ENCODE data around the gene HNRNPM. TPM values are rescaled to one million over a fixed set of nuclear protein-coding genes. Genes with fewer than 3 reads are reported as not detected.
"Not testable (repeated sequence)": the region's sequence is repeated elsewhere in the genome, so short reads cannot be mapped to it uniquely, and the experiment has no call there.

The HNRNPM gene
- total RNA-seq, 1 donor = 41.8 TPM

- TF ChIP-seq CTCF (IDR thresholded peaks at IDR 0.05; ENCODE audit: insufficient read depth, low read length) = no peak
- no peak for DNase-seq (ENCODE audit: low read depth)
- H3K4me3 ChIP-seq (ENCODE audit: low read depth, low read length) = peak overlapping the region; percentile 66
Measured at GRCh38 chr19:8506402-8506957, 61.7 kb downstream of the HNRNPM start.

- no peak overlapping the region for H3K4me3 ChIP-seq (ENCODE audit: low read depth, low read length)
- no peak for DNase-seq (ENCODE audit: low read depth)
Measured at GRCh38 chr19:8510589-8511115, 65.9 kb downstream of the HNRNPM start.

DNA sequence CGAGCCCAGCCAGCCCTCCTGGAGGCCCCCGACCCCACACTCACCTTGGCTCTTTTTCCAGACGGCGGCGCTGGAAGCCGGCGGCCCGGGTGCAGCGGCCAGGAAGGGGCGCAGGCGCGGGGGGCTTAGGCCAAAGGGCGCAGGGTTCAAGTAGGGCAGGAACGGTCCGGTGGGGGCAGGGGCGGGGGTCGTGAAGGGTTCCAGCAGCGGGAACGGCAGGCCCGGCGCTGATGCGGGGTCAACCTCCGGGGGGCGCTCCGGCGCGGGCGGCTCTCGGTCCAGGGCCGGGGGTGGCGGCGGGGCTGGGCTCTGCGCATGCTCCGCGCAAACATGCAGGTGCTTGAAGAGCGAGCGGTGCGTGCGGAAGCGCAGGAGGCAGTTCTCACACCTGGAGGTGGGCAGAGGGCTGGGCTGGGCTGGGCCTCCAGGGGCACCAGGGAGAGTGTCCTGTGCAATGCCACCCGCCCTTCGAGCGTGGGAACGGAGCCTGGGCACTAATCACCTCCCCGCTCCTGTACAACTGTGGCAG lies 66.9 kb downstream of the HNRNPM start:
- no peak for DNase-seq (ENCODE audit: low read depth)
- no peak for TF ChIP-seq CTCF (IDR thresholded peaks at IDR 0.05; ENCODE audit: insufficient read depth, low read length)
- no peak overlapping the region for H3K4me3 ChIP-seq (ENCODE audit: low read depth, low read length)

More at GRCh38 chr19:8510589-8511115, 65.9 kb downstream of the HNRNPM start:
- TF ChIP-seq CTCF (IDR thresholded peaks at IDR 0.05; ENCODE audit: insufficient read depth, low read length) = no peak

DNA sequence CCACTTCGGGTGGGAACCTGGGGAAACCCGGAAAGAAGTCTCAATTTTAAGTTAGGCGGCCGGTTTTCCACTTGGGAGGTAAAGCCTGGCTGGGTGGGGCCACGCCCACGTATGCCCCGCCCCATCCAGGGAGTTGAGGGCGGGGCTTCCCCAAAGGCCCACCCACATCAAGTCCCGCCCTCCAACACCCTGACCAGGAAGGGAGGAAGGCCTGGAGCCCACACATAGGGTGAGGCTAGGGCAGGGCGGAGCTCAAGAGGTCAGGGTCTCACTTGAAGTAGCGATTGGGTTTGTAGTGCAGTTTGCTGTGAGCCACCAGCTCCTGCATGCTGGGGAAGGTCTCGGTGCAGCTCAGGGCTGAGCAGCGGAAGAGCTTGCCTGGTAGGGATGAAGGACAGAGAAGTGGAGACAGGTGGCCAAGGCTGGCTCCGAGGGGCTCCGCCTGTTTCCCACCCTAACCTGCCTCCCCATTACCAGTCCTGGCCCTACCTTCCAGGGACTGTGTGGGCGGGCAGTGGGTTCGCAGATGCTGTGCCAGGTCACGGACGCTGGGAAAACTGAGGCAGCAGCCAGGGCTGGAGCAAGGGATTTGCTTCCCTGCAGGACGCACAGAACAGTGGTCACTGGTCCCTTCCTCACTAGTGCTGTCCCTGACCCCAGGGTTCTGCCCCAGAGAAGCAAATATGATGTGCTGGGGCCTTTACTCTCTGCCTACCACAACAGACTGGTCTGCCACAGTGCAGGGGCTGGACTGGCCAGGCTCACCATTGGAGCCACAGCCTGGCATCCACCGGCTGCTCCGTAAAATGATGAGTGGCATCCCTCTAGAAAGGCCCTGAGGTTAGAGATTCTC lies 67.6 kb downstream of the HNRNPM start:
- no peak overlapping the region for H3K4me3 ChIP-seq (ENCODE audit: low read depth, low read length)
- DNase-seq (ENCODE audit: low read depth) = no peak
- TF ChIP-seq CTCF (IDR thresholded peaks at IDR 0.05; ENCODE audit: insufficient read depth, low read length) = no peak

- TF ChIP-seq CTCF (IDR thresholded peaks at IDR 0.05; ENCODE audit: insufficient read depth, low read length) = no peak
- DNase-seq (ENCODE audit: low read depth) = no peak
- peak overlapping the region; percentile 82 for H3K4me3 ChIP-seq (ENCODE audit: low read depth, low read length)
Measured at GRCh38 chr19:8513036-8513686, 68.4 kb downstream of the HNRNPM start.

- H3K4me3 ChIP-seq (ENCODE audit: low read depth, low read length) = peak within 1 kb of the TSS; percentile 82
- no peak for TF ChIP-seq CTCF (IDR thresholded peaks at IDR 0.05; ENCODE audit: insufficient read depth, low read length)
- DNase-seq (ENCODE audit: low read depth) = peak; percentile 95
Measured at GRCh38 chr19:8513687-8514504, 69.1 kb downstream of the HNRNPM start, which contains the start of gene ZNF414. ZNF414 (minus strand) TSS chr19:8514167; CDS start chr19:8514046, 121 bp downstream.

- not testable (repeated sequence) for DNase-seq (ENCODE audit: low read depth)
- peak overlapping the region; percentile 82 for H3K4me3 ChIP-seq (ENCODE audit: low read depth, low read length)
Measured at GRCh38 chr19:8514505-8515009, 69.8 kb downstream of the HNRNPM start.

Data from fibroblast of the aortic adventitia (primary cell).